NCI-H526 treated with DMSO at 0.1 percent for 48 hours (cell line): ENCODE measurements around the gene TTLL6.
"Not testable (repeated sequence)": the region's sequence is repeated elsewhere in the genome, so short reads cannot be mapped to it uniquely, and the experiment has no call there.

Source experiments
- DNase-seq: peaks from one replicate; lab custom pipeline; 2025; lab: John Stamatoyannopoulos, UW

Gene TTLL6

GRCh38 chr17:48816774-48817590, at the start of gene TTLL6:
Gene TTLL6, minus strand, starts transcription at chr17:48817229. Its CDS starts 157 bp downstream, at chr17:48817072.
- peak; percentile 94 for DNase-seq

- no peak for DNase-seq
Observed at GRCh38 chr17:48860456-48860855, 43.4 kb upstream of the TTLL6 start.

GRCh38 chr17:48860034-48860433, 43.0 kb upstream of the TTLL6 start:
- DNase-seq: no peak

GRCh38 chr17:48856122-48856821, 39.2 kb upstream of the TTLL6 start:
- no peak for DNase-seq

GRCh38 chr17:48854774-48855476, 37.9 kb upstream of the TTLL6 start:
- no peak for DNase-seq

GRCh38 chr17:48850792-48851323, 33.8 kb upstream of the TTLL6 start:
- no peak for DNase-seq

- no peak for DNase-seq
Observed at GRCh38 chr17:48843187-48843900, 26.3 kb upstream of the TTLL6 start.

GRCh38 chr17:48842746-48843145, 25.7 kb upstream of the TTLL6 start:
- no peak for DNase-seq

GRCh38 chr17:48841395-48841831, 24.4 kb upstream of the TTLL6 start:
- no peak for DNase-seq

- DNase-seq: no peak
Observed at GRCh38 chr17:48840441-48840840, 23.4 kb upstream of the TTLL6 start.

GRCh38 chr17:48837458-48837857, 20.4 kb upstream of the TTLL6 start:
- not testable (repeated sequence) for DNase-seq

- DNase-seq: no peak
Observed at GRCh38 chr17:48835971-48836370, 18.9 kb upstream of the TTLL6 start.

- DNase-seq: no peak
Observed at GRCh38 chr17:48834973-48835372, 17.9 kb upstream of the TTLL6 start.

GRCh38 chr17:48831549-48831883, 14.5 kb upstream of the TTLL6 start:
- no peak for DNase-seq

- peak; percentile 76 for DNase-seq
Observed at GRCh38 chr17:48830840-48831548, 14.0 kb upstream of the TTLL6 start, which contains the start of gene CALCOCO2. Gene CALCOCO2, plus strand, starts transcription at chr17:48831035. Its CDS starts 10,673 bp downstream, at chr17:48841708.

GRCh38 chr17:48825446-48826381, 8.7 kb upstream of the TTLL6 start:
- no peak for DNase-seq

GRCh38 chr17:48820936-48821335, 3.9 kb upstream of the TTLL6 start:
- not testable (repeated sequence) for DNase-seq

GRCh38 chr17:48819466-48819865, 2.4 kb upstream of the TTLL6 start:
- no peak for DNase-seq

- no peak for DNase-seq
Observed at GRCh38 chr17:48818361-48818841, 1.4 kb upstream of the TTLL6 start.

GRCh38 chr17:48816438-48816773, 623 bp downstream of the TTLL6 start:
- DNase-seq: no peak
